ENCODE measurements around the gene UBR3. TPM values are rescaled to one million over a fixed set of nuclear protein-coding genes. Genes with fewer than 3 reads are reported as not detected.
A peak's percentile ranks its signal among the peaks of the same experiment; 100 is the strongest.

Gene UBR3
- total RNA-seq, 6 donors from 2014 or later = 27.8 to 126 (median 44.7) TPM

- DNase-seq = no peak
- Histone ChIP-seq H3K27me3 (no peaks in the 10 kb centered on the region), H3K4me1 (peaks cover 20 to 39% (median 25%) of the 10 kb centered on the region in 4 donors), H3K36me3 (peaks cover 0 to 21% (median 14%) of the 10 kb centered on the region in 4 donors), H3K27ac (no peak overlapping the region), H3K4me3 (no peak overlapping the region), H3K9me3 (no peaks in the 10 kb centered on the region)
- no peak for ATAC-seq (ENCODE audit: low FRiP score in 2 of 2)
- TF ChIP-seq POLR2A (IDR thresholded peaks at IDR 0.05) (no peak), CTCF (IDR thresholded peaks at IDR 0.05) (no peak), POLR2AphosphoS5 (IDR thresholded peaks at IDR 0.05) (no peak), EP300 (IDR thresholded peaks at IDR 0.05) (no peak)
- 61 to 66% methylated on average over 3 of the region's 3 CpGs for WGBS, 2 donors
Measured at GRCh38 chr2:169822036-169822435, 5.2 kb upstream of the UBR3 start.

- Histone ChIP-seq H3K4me1 (peaks cover 21 to 41% (median 26%) of the 10 kb centered on the region in 4 donors), H3K4me3 (no peak overlapping the region), H3K36me3 (peaks cover 0 to 13% (median 10%) of the 10 kb centered on the region in 4 donors), H3K27ac (no peak overlapping the region), H3K9me3 (no peaks in the 10 kb centered on the region), H3K27me3 (no peaks in the 10 kb centered on the region)
- WGBS, 2 donors = 97% methylated on average over 4 of the region's 4 CpGs
- TF ChIP-seq POLR2A (IDR thresholded peaks at IDR 0.05) (no peak), CTCF (IDR thresholded peaks at IDR 0.05) (no peak), EP300 (IDR thresholded peaks at IDR 0.05) (no peak), POLR2AphosphoS5 (IDR thresholded peaks at IDR 0.05) (no peak)
- no peak for ATAC-seq (ENCODE audit: low FRiP score in 2 of 2)
- no peak for DNase-seq
Measured at GRCh38 chr2:169822785-169823392, 4.4 kb upstream of the UBR3 start.

GRCh38 chr2:169823996-169824372, 3.3 kb upstream of the UBR3 start:
- peak overlapping the region; percentile 53 to 81 (median 72) for H3K4me3 ChIP-seq
- no peak for TF ChIP-seq EP300 (IDR thresholded peaks at IDR 0.05)
- no peak for TF ChIP-seq CTCF (IDR thresholded peaks at IDR 0.05)
- TF ChIP-seq POLR2A (IDR thresholded peaks at IDR 0.05) = no peak
- no peak for TF ChIP-seq POLR2AphosphoS5 (IDR thresholded peaks at IDR 0.05)
- peaks cover 26 to 50% (median 32%) of the 10 kb centered on the region in 4 donors for H3K4me1 ChIP-seq
- no peaks in the 10 kb centered on the region for H3K9me3 ChIP-seq
- DNase-seq = no peak
- peak overlapping the region in 3 of 4 donors; percentile 78 to 90 (median 88) for H3K27ac ChIP-seq
- WGBS, 2 donors = 20 to 26% methylated on average over 4 of the region's 4 CpGs
- no peaks in the 10 kb centered on the region for H3K27me3 ChIP-seq
- no peak for ATAC-seq (ENCODE audit: low FRiP score in 2 of 2)
- H3K36me3 ChIP-seq = peaks cover 0 to 8% (median 5%) of the 10 kb centered on the region in 4 donors

GRCh38 chr2:169824373-169825333, 2.6 kb upstream of the UBR3 start, which contains the start of gene METTL5:
Gene METTL5, minus strand, starts transcription at chr2:169824905. Its CDS starts 308 bp downstream, at chr2:169824597.
- 3% methylated on average over 28 to 41 of the region's 61 CpGs for WGBS, 2 donors
- peak within 1 kb of the TSS; percentile 53 to 81 (median 72) for H3K4me3 ChIP-seq
- ATAC-seq (ENCODE audit: low FRiP score in 2 of 2) = peak; percentile 80 to 91
- peaks cover 0 to 8% (median 3%) of the 10 kb centered on the region in 4 donors for H3K36me3 ChIP-seq
- DNase-seq = peak; percentile 90 to 97
- TF ChIP-seq CTCF (IDR thresholded peaks at IDR 0.05) (peak; percentile 94 to 99 (median 98)), EP300 (IDR thresholded peaks at IDR 0.05) (no peak), POLR2AphosphoS5 (IDR thresholded peaks at IDR 0.05) (peak; percentile 59 to 74), POLR2A (IDR thresholded peaks at IDR 0.05) (peak in 2 of 4 donors; percentile 59 to 82)
- H3K27ac ChIP-seq = peak within 1 kb of the TSS; percentile 68 to 90 (median 83)
- H3K9me3 ChIP-seq = no peaks in the 10 kb centered on the region
- peaks cover 33 to 57% (median 38%) of the 10 kb centered on the region in 4 donors for H3K4me1 ChIP-seq
- no peaks in the 10 kb centered on the region for H3K27me3 ChIP-seq
